ENCODE measurements around the gene GRIFIN. TPM values are rescaled to one million over a fixed set of nuclear protein-coding genes. Genes with fewer than 3 reads are reported as not detected.

Gene GRIFIN
- total and polyA plus RNA-seq, 9 of the 15 experiments (the other 6 are each of a cell fraction or from before 2014, with no cell fraction given): not detected

- H3K36me3 ChIP-seq (ENCODE audit: control insufficient read depth, insufficient read depth, low read length): no peaks in the 10 kb centered on the region
- no TSS peak for BruUV-seq (replicated peaks)
- H3K9me3 ChIP-seq (replicated peaks; ENCODE audit: control insufficient read depth, insufficient read depth, low read depth, low read length): no peaks in the 10 kb centered on the region
- CTCF ChIA-PET (ENCODE audit: low intra/inter-chr PET ratio): no interaction called here
- POLR2A ChIA-PET: interaction anchor here (0.5 to 1.0 kb wide), 3 partner anchors 15 to 125 kb away, joined by 3 read pairs; no protein-coding TSS in a partner anchor
- DNase-seq (ENCODE audit: extremely low read depth in 1 of 4, low spot score in 3 of 4): peak in 1 of 4 experiments; percentile 36
- H4K20me1 ChIP-seq (replicated peaks; ENCODE audit: control insufficient read depth, insufficient read depth, low read length): peaks cover 4% of the 10 kb centered on the region
- no peak overlapping the region for H3K4me2 ChIP-seq (ENCODE audit: insufficient read depth, low read length)
- ATAC-seq: no peak
- no peak for FAIRE-seq
- H3K27me3 ChIP-seq (ENCODE audit: control insufficient read depth in 2 of 2, insufficient read depth in 2 of 2, low read length in 2 of 2): peaks cover 0 to 14% of the 10 kb centered on the region in 2 experiments; a peak in 2 of 5 replicates
- no peaks in the 10 kb centered on the region for H3K79me2 ChIP-seq (ENCODE audit: control insufficient read depth, insufficient read depth, low read length)
- peak; percentile 96 for TF ChIP-seq ZBTB33 (CRISPR knock-in tag; IDR thresholded peaks at IDR 0.05)
- 0 out of 4 replicates have a peak, but pooled peaks of 1 of the 2 experiments have one; percentile 54 for TF ChIP-seq MLLT1 (IDR thresholded peaks at IDR 0.05)
- 0 out of 2 replicates have a peak, but pooled peaks have one; percentile 33 for TF ChIP-seq SAFB (IDR thresholded peaks at IDR 0.05; ENCODE audit: borderline replicate concordance, low read depth, low read length)
- peak; percentile 77 for TF ChIP-seq EGR1 (conservative IDR thresholded peaks at IDR 0.05)
- no peak for TF ChIP-seq STAT6 (CRISPR knock-in tag; IDR thresholded peaks at IDR 0.05)
- TF ChIP-seq HNRNPL (IDR thresholded peaks at IDR 0.05; ENCODE audit: low read depth, low read length): 0 out of 2 replicates have a peak, but pooled peaks have one; percentile 67
- no peak for TF ChIP-seq HDAC6 (IDR thresholded peaks at IDR 0.05; ENCODE audit: low read depth, low read length)
- WGBS (ENCODE audit: insufficient coverage, low coverage, missing lambda C conversion rate): 57% methylated on average over 24 of the region's 53 CpGs
- no peak overlapping the region for H3K4me3 ChIP-seq
- intact Hi-C loops (cut with micrococcal nuclease) (no loop called here), in situ Hi-C loops (cut with MboI) (no loop called here)
- 0 out of 4 replicates have a peak overlapping the region, but pooled peaks of 1 of the 2 experiments have one; percentile 5 for H3K9ac ChIP-seq (ENCODE audit: insufficient read depth in 1 of 2, low read depth in 2 of 2, low read length in 2 of 2)
- H3K27ac ChIP-seq (ENCODE audit: extremely low read depth, low read depth, low read length): no peak overlapping the region
- peaks cover 16 to 92% of the 10 kb centered on the region in 2 experiments for H3K4me1 ChIP-seq (replicated peaks in 1 of 2; ENCODE audit: control insufficient read depth in 2 of 2, insufficient read depth in 2 of 2, low read length in 2 of 2)
- no peaks in the 10 kb centered on the region for H3K9me1 ChIP-seq (ENCODE audit: control insufficient read depth, insufficient read depth, low read length)
- no peak overlapping the region for H2AFZ ChIP-seq (ENCODE audit: low read depth, low read length)
Measured at GRCh38 chr7:2524808-2525657, 48.8 kb upstream of the GRIFIN start.
